Activated CD8-positive, alpha-beta T cell treated with anti-CD3 and anti-CD28 coated beads for 36 hours (primary cell): Measurements from ENCODE around the gene ING1. TPM values are rescaled to one million over a fixed set of nuclear protein-coding genes. Genes with fewer than 3 reads are reported as not detected.

Experiments
- ATAC-seq: fragments of 200-7000 bp; cut with Tn5 transposase; one replicate; pipeline ENCODE4 v1.10.0; 2021; ENCODE audit warnings: mild to moderate bottlenecking, moderate library complexity
- CTCF ChIA-PET: fragments of 350-600 bp; sonication (Branson Sonifier 250); formaldehyde crosslinking; loops from one replicate; lab custom pipeline; 2021; ENCODE audit warnings: antibody characterized with exemption; lab: Charles Lee
- POLR2A ChIA-PET: fragments of 350-600 bp; sonication (Branson Sonifier 250); formaldehyde crosslinking; loops from one replicate; lab custom pipeline; 2021; ENCODE audit warnings: antibody characterized with exemption; lab: Charles Lee
- DNase-seq: peaks from one replicate; pipeline ENCODE4 v3.0.0-alpha.2; 2020
- H3K27ac Mint-ChIP-seq: one replicate; pipeline ENCODE4 v1.8.0; 2021; ENCODE audit warnings: mild to moderate bottlenecking, mixed read lengths
- H3K27me3 Mint-ChIP-seq: one replicate; pipeline ENCODE4 v1.8.0; 2021; ENCODE audit warnings: mixed read lengths
- H3K36me3 Mint-ChIP-seq: one replicate; pipeline ENCODE4 v1.8.0; 2021; ENCODE audit warnings: low read depth, mixed read lengths
- H3K4me1 Mint-ChIP-seq: one replicate; pipeline ENCODE4 v1.8.0; 2021; ENCODE audit warnings: low read depth, mixed read lengths
- H3K4me3 Mint-ChIP-seq: one replicate; pipeline ENCODE4 v1.8.0; 2021; ENCODE audit warnings: mild to moderate bottlenecking, moderate library complexity, mixed read lengths
- H3K9me3 Mint-ChIP-seq: one replicate; pipeline ENCODE4 v1.8.0; 2021; ENCODE audit warnings: mixed read lengths
- intact Hi-C: fragments of 100-400 bp; cut with micrococcal nuclease; formaldehyde crosslinking; loops from one replicate; pipeline ENCODE4 v1.10.0; 2022
- total RNA-seq, 2 experiments: library from RNA; stranded (reverse); gene quantifications; one replicate each; pipeline ENCODE4 v1.2.3, GENCODE V29; 2021
- TF ChIP-seq, protein P1 (sequence below): fragments of 200-600 bp; IDR thresholded peaks from one replicate; pipeline ENCODE4 v1.8.0; 2022; ENCODE audit warnings: antibody characterized with exemption, mild to moderate bottlenecking

The ING1 gene
- total RNA-seq, 2 experiments from 2014 or later = 22.0 to 22.2 TPM

DNA sequence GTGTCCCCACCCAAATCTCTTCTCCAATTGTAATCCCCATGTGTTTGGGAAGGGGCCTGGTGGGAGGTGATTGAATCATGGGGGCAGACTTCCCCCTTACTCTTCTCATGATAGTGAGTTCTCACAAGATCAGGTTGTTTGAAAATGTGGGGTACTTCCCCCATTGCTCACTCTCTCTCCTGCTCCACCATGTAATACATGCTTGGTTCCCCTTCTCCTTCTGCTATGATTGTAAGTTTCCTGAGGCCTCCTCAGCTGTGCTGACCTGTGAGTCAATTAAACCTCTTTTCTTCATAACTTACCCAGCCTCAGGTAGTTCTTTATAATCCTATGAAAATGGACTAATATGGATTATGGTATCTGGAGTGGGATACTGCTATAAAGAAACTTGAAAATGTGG is 24.1 kb downstream of the ING1 start:
- Mint-ChIP-seq H3K9me3 (peaks cover 2% of the 10 kb centered on the region), H3K4me1 (peaks cover 6% of the 10 kb centered on the region), H3K36me3 (peaks cover 6% of the 10 kb centered on the region), H3K27ac (no peak overlapping the region), H3K27me3 (no peaks in the 10 kb centered on the region), H3K4me3 (no peak overlapping the region)
- TF ChIP-seq, protein P1, sequence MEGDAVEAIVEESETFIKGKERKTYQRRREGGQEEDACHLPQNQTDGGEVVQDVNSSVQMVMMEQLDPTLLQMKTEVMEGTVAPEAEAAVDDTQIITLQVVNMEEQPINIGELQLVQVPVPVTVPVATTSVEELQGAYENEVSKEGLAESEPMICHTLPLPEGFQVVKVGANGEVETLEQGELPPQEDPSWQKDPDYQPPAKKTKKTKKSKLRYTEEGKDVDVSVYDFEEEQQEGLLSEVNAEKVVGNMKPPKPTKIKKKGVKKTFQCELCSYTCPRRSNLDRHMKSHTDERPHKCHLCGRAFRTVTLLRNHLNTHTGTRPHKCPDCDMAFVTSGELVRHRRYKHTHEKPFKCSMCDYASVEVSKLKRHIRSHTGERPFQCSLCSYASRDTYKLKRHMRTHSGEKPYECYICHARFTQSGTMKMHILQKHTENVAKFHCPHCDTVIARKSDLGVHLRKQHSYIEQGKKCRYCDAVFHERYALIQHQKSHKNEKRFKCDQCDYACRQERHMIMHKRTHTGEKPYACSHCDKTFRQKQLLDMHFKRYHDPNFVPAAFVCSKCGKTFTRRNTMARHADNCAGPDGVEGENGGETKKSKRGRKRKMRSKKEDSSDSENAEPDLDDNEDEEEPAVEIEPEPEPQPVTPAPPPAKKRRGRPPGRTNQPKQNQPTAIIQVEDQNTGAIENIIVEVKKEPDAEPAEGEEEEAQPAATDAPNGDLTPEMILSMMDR = no peak
- DNase-seq (no peak), ATAC-seq (no peak)
- ChIA-PET CTCF (no interaction called here), POLR2A (no interaction called here)
- intact Hi-C loops = no loop called here

DNA sequence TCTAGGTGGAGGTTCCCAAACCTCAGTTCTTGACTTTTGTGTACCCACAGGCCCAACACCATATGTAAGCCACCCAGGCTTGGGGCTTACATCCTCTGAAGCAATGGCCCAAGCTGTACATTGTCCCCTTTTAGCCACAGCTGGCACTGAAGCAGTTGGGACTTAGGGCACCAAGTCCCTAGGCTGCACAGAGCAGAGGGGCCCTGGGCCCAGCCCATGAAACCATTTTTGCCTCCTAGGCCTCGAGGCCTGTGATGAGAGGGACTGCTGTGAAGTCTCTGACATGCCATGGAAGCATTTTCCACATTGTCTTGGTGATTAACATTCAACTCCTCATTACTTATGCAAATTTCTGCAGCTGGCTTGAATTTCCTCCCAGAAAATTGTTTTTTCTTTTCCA is 30.2 kb downstream of the ING1 start:
- Mint-ChIP-seq H3K27me3 (peaks cover 1% of the 10 kb centered on the region), H3K4me3 (no peak overlapping the region), H3K4me1 (no peaks in the 10 kb centered on the region), H3K9me3 (peaks cover 15% of the 10 kb centered on the region), H3K27ac (no peak overlapping the region), H3K36me3 (peaks cover 1% of the 10 kb centered on the region)
- TF ChIP-seq, protein P1 = no peak
- ChIA-PET CTCF (interaction anchor here (1.4 kb wide), 1 partner anchor 27 kb away, joined by 4 read pairs; no protein-coding TSS in a partner anchor), POLR2A (no interaction called here)
- no peak for ATAC-seq
- intact Hi-C loops = no loop called here
- DNase-seq = no peak

DNA sequence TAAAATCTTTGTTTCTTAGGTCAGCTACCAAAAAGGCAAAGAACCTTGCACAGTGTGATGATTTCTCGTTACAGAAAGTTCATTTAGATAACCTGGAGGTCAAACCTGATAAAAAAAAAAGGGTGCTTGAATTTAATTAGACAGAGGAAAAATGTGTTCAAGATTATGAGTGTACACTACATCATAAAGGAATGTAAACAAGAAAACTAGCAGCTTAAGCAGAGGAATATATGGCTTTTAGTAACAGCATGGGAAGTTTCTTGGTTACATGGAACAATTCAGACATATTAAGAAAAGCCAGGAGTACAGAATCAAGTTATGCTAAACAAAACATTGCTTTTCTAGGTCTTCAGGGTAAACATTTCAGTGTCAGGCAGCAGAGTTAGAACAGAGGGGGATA is 32.9 kb downstream of the ING1 start:
- TF ChIP-seq, protein P1 = no peak
- H3K9me3 Mint-ChIP-seq = peaks cover 19% of the 10 kb centered on the region
- no peak overlapping the region for H3K27ac Mint-ChIP-seq
- intact Hi-C loops = no loop called here
- ChIA-PET POLR2A (no interaction called here), CTCF (no interaction called here)
- DNase-seq = no peak
- H3K4me1 Mint-ChIP-seq = no peaks in the 10 kb centered on the region
- ATAC-seq = no peak
- H3K27me3 Mint-ChIP-seq = peaks cover 1% of the 10 kb centered on the region
- peaks cover 1% of the 10 kb centered on the region for H3K36me3 Mint-ChIP-seq
- no peak overlapping the region for H3K4me3 Mint-ChIP-seq

DNA sequence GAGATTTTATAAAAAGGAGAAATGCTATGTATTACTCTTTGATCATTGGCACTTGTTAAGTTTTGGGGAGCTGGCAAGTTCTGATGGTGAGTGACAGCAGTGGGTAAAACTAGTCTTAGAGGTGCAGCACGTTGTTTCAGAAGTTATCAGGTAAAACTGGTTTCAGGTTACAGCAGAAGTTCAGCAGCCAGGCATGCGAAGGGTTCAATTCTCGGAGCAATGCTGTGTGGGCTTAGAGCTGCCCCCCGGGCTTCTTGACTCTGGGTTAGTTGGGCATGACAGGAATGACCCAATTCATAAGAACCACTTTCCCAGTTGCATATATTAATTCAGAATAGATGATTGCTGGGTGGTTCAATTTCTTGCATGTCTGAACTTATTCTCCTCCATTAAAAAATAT is 34.8 kb downstream of the ING1 start:
- H3K9me3 Mint-ChIP-seq = peaks cover 15% of the 10 kb centered on the region
- H3K36me3 Mint-ChIP-seq = peaks cover 1% of the 10 kb centered on the region
- DNase-seq = no peak
- no peak overlapping the region for H3K27ac Mint-ChIP-seq
- no peak for ATAC-seq
- intact Hi-C loops = no loop called here
- POLR2A ChIA-PET = no interaction called here
- H3K4me1 Mint-ChIP-seq = no peaks in the 10 kb centered on the region
- TF ChIP-seq, protein P1 = no peak
- no peak overlapping the region for H3K4me3 Mint-ChIP-seq
- CTCF ChIA-PET = no interaction called here
- H3K27me3 Mint-ChIP-seq = peaks cover 1% of the 10 kb centered on the region

DNA sequence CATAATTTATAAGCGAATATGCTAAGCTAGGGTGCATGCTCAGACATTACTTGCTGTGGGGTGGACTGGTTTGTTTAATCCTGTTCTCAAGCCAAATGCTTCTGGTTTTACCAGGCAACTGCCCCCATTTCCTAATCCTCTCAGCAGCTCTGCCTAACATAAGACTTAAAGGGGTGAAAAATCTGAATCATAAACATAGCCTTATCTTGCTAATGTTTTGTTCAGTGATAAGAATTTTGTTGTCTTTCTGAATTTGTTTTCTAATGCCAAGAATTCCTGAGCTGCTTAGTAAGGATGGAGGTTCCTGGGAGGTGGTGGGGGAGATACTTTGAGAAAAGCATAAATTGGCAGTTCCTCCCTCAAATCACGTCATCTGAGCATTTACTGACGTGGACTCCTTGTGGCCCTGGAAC is 42.7 kb downstream of the ING1 start:
- DNase-seq (no peak), ATAC-seq (no peak)
- no peaks in the 10 kb centered on the region for H3K36me3 Mint-ChIP-seq
- no peak overlapping the region for H3K27ac Mint-ChIP-seq
- H3K27me3 Mint-ChIP-seq = peaks cover 6% of the 10 kb centered on the region
- peaks cover 2% of the 10 kb centered on the region for H3K9me3 Mint-ChIP-seq
- intact Hi-C loops = no loop called here
- ChIA-PET CTCF (interaction anchor here (1.4 kb wide), 1 partner anchor 301 kb away, joined by 3 read pairs; no protein-coding TSS in a partner anchor), POLR2A (interaction anchor here (0.6 kb wide), 1 partner anchor 41 kb away, joined by 3 read pairs; no protein-coding TSS in a partner anchor)
- no peak overlapping the region for H3K4me3 Mint-ChIP-seq
- no peaks in the 10 kb centered on the region for H3K4me1 Mint-ChIP-seq
- TF ChIP-seq, protein P1 = no peak
